WTC11 (cell line): Measurements from ENCODE around the gene ZNF99.

Experiments used
- CBFB ChIP-seq: sonication (generic); formaldehyde crosslinking; IDR thresholded peaks from 2 replicates; pipeline ENCODE4 v1.8.1; 2022; ENCODE audit warnings: mild to moderate bottlenecking, low read depth, missing genetic modification reagents
- MAX ChIP-seq: sonication (generic); formaldehyde crosslinking; IDR thresholded peaks from 2 replicates; pipeline ENCODE4 v1.8.0; 2022; ENCODE audit warnings: mild to moderate bottlenecking, missing genetic modification reagents
- SOX15 ChIP-seq: fragments of 250-450 bp; sonication (Bioruptor Pico); IDR thresholded peaks from 2 replicates; pipeline ENCODE4 v1.9.0; 2021; ENCODE audit warnings: mild to moderate bottlenecking
- ZNF121 ChIP-seq: sonication (generic); formaldehyde crosslinking; IDR thresholded peaks from 2 replicates; pipeline ENCODE4 v1.8.0; 2023; ENCODE audit warnings: missing genetic modification reagents
- ZNF263 ChIP-seq: sonication (generic); formaldehyde crosslinking; IDR thresholded peaks from 2 replicates; pipeline ENCODE4 v1.8.1; 2022; ENCODE audit warnings: low read depth, mild to moderate bottlenecking, moderate library complexity, missing genetic modification reagents
- TF ChIP-seq, protein P1 (sequence below): fragments of 200-600 bp; IDR thresholded peaks from 2 replicates; pipeline ENCODE4 v1.8.0; 2022; ENCODE audit warnings: antibody characterized with exemption
- TF ChIP-seq, protein P2 (sequence below): sonication (generic); formaldehyde crosslinking; IDR thresholded peaks from 2 replicates; pipeline ENCODE4 v1.8.1; 2023; ENCODE audit warnings: mild to moderate bottlenecking, missing genetic modification reagents, moderate library complexity

GRCh38 chr19:22807061-22807835 lies 23.3 kb upstream of the ZNF99 start:
- TF ChIP-seq, protein P1, sequence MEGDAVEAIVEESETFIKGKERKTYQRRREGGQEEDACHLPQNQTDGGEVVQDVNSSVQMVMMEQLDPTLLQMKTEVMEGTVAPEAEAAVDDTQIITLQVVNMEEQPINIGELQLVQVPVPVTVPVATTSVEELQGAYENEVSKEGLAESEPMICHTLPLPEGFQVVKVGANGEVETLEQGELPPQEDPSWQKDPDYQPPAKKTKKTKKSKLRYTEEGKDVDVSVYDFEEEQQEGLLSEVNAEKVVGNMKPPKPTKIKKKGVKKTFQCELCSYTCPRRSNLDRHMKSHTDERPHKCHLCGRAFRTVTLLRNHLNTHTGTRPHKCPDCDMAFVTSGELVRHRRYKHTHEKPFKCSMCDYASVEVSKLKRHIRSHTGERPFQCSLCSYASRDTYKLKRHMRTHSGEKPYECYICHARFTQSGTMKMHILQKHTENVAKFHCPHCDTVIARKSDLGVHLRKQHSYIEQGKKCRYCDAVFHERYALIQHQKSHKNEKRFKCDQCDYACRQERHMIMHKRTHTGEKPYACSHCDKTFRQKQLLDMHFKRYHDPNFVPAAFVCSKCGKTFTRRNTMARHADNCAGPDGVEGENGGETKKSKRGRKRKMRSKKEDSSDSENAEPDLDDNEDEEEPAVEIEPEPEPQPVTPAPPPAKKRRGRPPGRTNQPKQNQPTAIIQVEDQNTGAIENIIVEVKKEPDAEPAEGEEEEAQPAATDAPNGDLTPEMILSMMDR = no peak
- TF ChIP-seq ZNF121 (CRISPR knock-in tag) (no peak), CBFB (CRISPR knock-in tag) (no peak), ZNF263 (CRISPR knock-in tag) (no peak), SOX15 (CRISPR knock-in tag) (no peak), MAX (no peak)
- TF ChIP-seq, protein P2, sequence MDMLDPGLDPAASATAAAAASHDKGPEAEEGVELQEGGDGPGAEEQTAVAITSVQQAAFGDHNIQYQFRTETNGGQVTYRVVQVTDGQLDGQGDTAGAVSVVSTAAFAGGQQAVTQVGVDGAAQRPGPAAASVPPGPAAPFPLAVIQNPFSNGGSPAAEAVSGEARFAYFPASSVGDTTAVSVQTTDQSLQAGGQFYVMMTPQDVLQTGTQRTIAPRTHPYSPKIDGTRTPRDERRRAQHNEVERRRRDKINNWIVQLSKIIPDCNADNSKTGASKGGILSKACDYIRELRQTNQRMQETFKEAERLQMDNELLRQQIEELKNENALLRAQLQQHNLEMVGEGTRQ = no peak
